IMR-90 (cell line): ENCODE results near the gene CDC20B. TPM values are rescaled to one million over a fixed set of nuclear protein-coding genes. Genes with fewer than 3 reads are reported as not detected.

Experiments
- ATAC-seq: fragments of 200-7000 bp; cut with Tn5 transposase; 2 replicates; pipeline ENCODE4 v1.9.1; 2020; ENCODE audit warnings: low read depth, mild to moderate bottlenecking, moderate library complexity
- BruUV-seq: library from RNA; stranded (reverse); fragments of 400-500 nt; replicated peaks from 2 replicates; lab custom pipeline; 2021; lab: Mats Ljungman, UMichigan
- CTCF ChIA-PET: fragments of 300-600 bp; formaldehyde crosslinking; extraction: SDS; loops from one replicate; lab custom pipeline; 2021; ENCODE audit warnings: antibody characterized with exemption; lab: Yijun Ruan, JAX
- POLR2A ChIA-PET: fragments of 300-600 bp; sonication (Branson Sonifier 250); formaldehyde crosslinking; loops from one replicate; lab custom pipeline; 2022; ENCODE audit warnings: antibody characterized with exemption; ENCODE audit not compliant: unreplicated experiment; lab: Charles Lee
- DNase-seq: peaks from one replicate; pipeline ENCODE4 v3.0.0; 2013
- H2AFZ ChIP-seq: replicated peaks from 2 replicates; pipeline ENCODE3; 2013; ENCODE audit warnings: low read length, mild to moderate bottlenecking; ENCODE audit not compliant: poor library complexity
- H2AK5ac ChIP-seq: 2 replicates; pipeline ENCODE4 v1.6.1; 2013; ENCODE audit warnings: low read depth, low read length, inconsistent platforms
- H2AK9ac ChIP-seq: replicated peaks from 2 replicates; pipeline ENCODE3; 2013; ENCODE audit warnings: mild to moderate bottlenecking, low read depth, low read length, moderate library complexity; ENCODE audit not compliant: poor library complexity
- H2BK120ac ChIP-seq: 2 replicates; pipeline ENCODE4 v1.6.1; 2013; ENCODE audit warnings: low read depth, low read length, inconsistent platforms
- H2BK15ac ChIP-seq: 3 replicates; pipeline ENCODE4 v1.6.1; 2013; ENCODE audit warnings: low read depth, low read length, inconsistent platforms
- H2BK20ac ChIP-seq: 2 replicates; pipeline ENCODE4 v1.6.1; 2013; ENCODE audit warnings: low read depth, mild to moderate bottlenecking, inconsistent platforms, low read length, moderate library complexity
- H2BK5ac ChIP-seq: 2 replicates; pipeline ENCODE4 v1.6.1; 2013; ENCODE audit warnings: mild to moderate bottlenecking, low read depth, low read length, inconsistent platforms; ENCODE audit not compliant: poor library complexity, severe bottlenecking
- H3K14ac ChIP-seq: replicated peaks from 2 replicates; pipeline ENCODE4 v1.6.1; 2013; ENCODE audit warnings: low read depth, low read length, inconsistent platforms
- H3K18ac ChIP-seq: 2 replicates; pipeline ENCODE4 v1.6.1; 2013; ENCODE audit warnings: low read depth, low read length, control low read depth
- H3K23ac ChIP-seq: 2 replicates; pipeline ENCODE4 v1.6.1; 2013; ENCODE audit warnings: low read depth, low read length, inconsistent platforms
- H3K27ac ChIP-seq: 2 replicates; pipeline ENCODE4 v1.5.1; 2013; ENCODE audit warnings: mild to moderate bottlenecking, control low read depth, low read length; ENCODE audit not compliant: insufficient read depth
- H3K27me3 ChIP-seq: 2 replicates; pipeline ENCODE4 v1.6.1; 2013; ENCODE audit warnings: low read length; ENCODE audit not compliant: control insufficient read depth, insufficient read depth
- H3K36me3 ChIP-seq: 2 replicates; pipeline ENCODE4 v1.6.1; 2013; ENCODE audit warnings: low read length, mixed read lengths; ENCODE audit not compliant: control insufficient read depth, insufficient read depth
- H3K4ac ChIP-seq: 2 replicates; pipeline ENCODE4 v1.6.1; 2013; ENCODE audit warnings: low read depth, low read length, inconsistent platforms
- H3K4me1 ChIP-seq: 2 replicates; pipeline ENCODE4 v1.6.1; 2013; ENCODE audit warnings: low read length, mixed read lengths; ENCODE audit not compliant: control insufficient read depth, insufficient read depth
- H3K4me2 ChIP-seq: 2 replicates; pipeline ENCODE4 v1.6.1; 2013; ENCODE audit warnings: low read depth, mild to moderate bottlenecking, control low read depth, low read length, moderate library complexity
- H3K4me3 ChIP-seq: 2 replicates; pipeline ENCODE4 v1.5.1; 2013; ENCODE audit warnings: low read depth, mild to moderate bottlenecking, control low read depth, low read length, moderate library complexity; ENCODE audit not compliant: insufficient read depth
- H3K56ac ChIP-seq: 2 replicates; pipeline ENCODE4 v1.6.1; 2013; ENCODE audit warnings: low read length, inconsistent platforms; ENCODE audit not compliant: insufficient read depth; ENCODE audit errors: extremely low read depth
- H3K79me1 ChIP-seq, 2 experiments: 2 replicates each; pipeline ENCODE4 v1.6.1; 2013; ENCODE audit warnings: low read length in 2 of 2, inconsistent platforms in 1 of 2, low read depth in 1 of 2
- H3K9ac ChIP-seq: 2 replicates; pipeline ENCODE4 v1.6.1; 2013; ENCODE audit warnings: low read depth, low read length, control low read depth
- H3K9me1 ChIP-seq: 2 replicates; pipeline ENCODE4 v1.6.1; 2013; ENCODE audit warnings: low read length, inconsistent platforms; ENCODE audit not compliant: insufficient read depth
- H3K9me3 ChIP-seq: 2 replicates; pipeline ENCODE4 v1.6.1; 2013; ENCODE audit warnings: low read length; ENCODE audit not compliant: control insufficient read depth, insufficient read depth
- H4K20me1 ChIP-seq: 2 replicates; pipeline ENCODE4 v1.6.1; 2013; ENCODE audit warnings: low read length, inconsistent platforms; ENCODE audit not compliant: insufficient read depth
- H4K5ac ChIP-seq: 2 replicates; pipeline ENCODE4 v1.6.1; 2013; ENCODE audit warnings: mild to moderate bottlenecking, low read depth, low read length, control low read depth
- H4K8ac ChIP-seq, 2 experiments: 2 replicates each; pipeline ENCODE4 v1.6.1; 2013; ENCODE audit warnings: low read depth in 2 of 2, low read length in 2 of 2, control low read depth in 1 of 2, inconsistent platforms in 1 of 2
- H4K91ac ChIP-seq: 2 replicates; pipeline ENCODE4 v1.6.1; 2013; ENCODE audit warnings: low read depth, low read length, inconsistent platforms; ENCODE audit not compliant: insufficient read depth
- CEBPB ChIP-seq: IDR thresholded peaks from 2 replicates; pipeline ENCODE4 v1.6.1; 2012; ENCODE audit warnings: low read depth, low read length, improper control_type of control experiment
- CTCF ChIP-seq: conservative IDR thresholded peaks from 2 replicates; pipeline ENCODE4 v1.5.1; 2012; ENCODE audit warnings: mild to moderate bottlenecking, low read depth, low read length, improper control_type of control experiment
- FOS ChIP-seq: fragments of 150-350 bp; IDR thresholded peaks from 2 replicates; pipeline ENCODE4 v1.6.1; 2016; ENCODE audit warnings: low read depth, low read length
- MAFK ChIP-seq: IDR thresholded peaks from 2 replicates; pipeline ENCODE4 v1.6.1; 2012; ENCODE audit warnings: low read depth, low read length, improper control_type of control experiment
- MXI1 ChIP-seq: IDR thresholded peaks from 2 replicates; pipeline ENCODE4 v1.6.1; 2012; ENCODE audit warnings: low read depth, mild to moderate bottlenecking, low read length, moderate library complexity, borderline replicate concordance
- NFE2L2 ChIP-seq: fragments of 150-350 bp; IDR thresholded peaks from 2 replicates; pipeline ENCODE4 v1.6.1; 2016; ENCODE audit warnings: low read depth, mild to moderate bottlenecking, low read length
- RAD21 ChIP-seq: IDR thresholded peaks from 2 replicates; pipeline ENCODE4 v1.6.1; 2012; ENCODE audit warnings: low read length, improper control_type of control experiment
- SMC3 ChIP-seq: fragments of 150-350 bp; IDR thresholded peaks from 2 replicates; pipeline ENCODE4 v1.6.1; 2016; ENCODE audit warnings: low read depth, mild to moderate bottlenecking, antibody characterized with exemption, low read length, moderate library complexity
- USF2 ChIP-seq: fragments of 150-350 bp; IDR thresholded peaks from 2 replicates; pipeline ENCODE4 v1.6.1; 2017; ENCODE audit warnings: mild to moderate bottlenecking, antibody characterized with exemption, low read length, low read depth
- dilution Hi-C: fragments of 300-500 bp; cut with HindIII; formaldehyde crosslinking; loops from one replicate; pipeline ENCODE4 v1.14.3; 2018; ENCODE audit warnings: low sequenced_read_pairs; ENCODE audit not compliant: unreplicated experiment
- in situ Hi-C: fragments of 300-500 bp; cut with MboI; formaldehyde crosslinking; loops from 3 replicates; pipeline ENCODE4 v1.14.3; 2019; ENCODE audit warnings: low sequenced_read_pairs, inconsistent platforms, mixed read lengths
- intact Hi-C: fragments of 100-400 bp; cut with micrococcal nuclease; formaldehyde crosslinking; loops from 2 replicates; pipeline ENCODE4 v1.10.0; 2022
- polyA plus RNA-seq, 3 experiments: library from polyadenylated mRNA; depleted of rRNA; stranded (reverse); fragments of >200 nt; gene quantifications; 2 replicates each; pipeline ENCODE4 v1.2.3, GENCODE V29; 2012; ENCODE audit warnings: low replicate concordance in 1 of 3
- total RNA-seq: library from RNA; depleted of rRNA; stranded (reverse); fragments of >200 nt; gene quantifications from 2 replicates; pipeline ENCODE4 v1.2.3, GENCODE V29; 2012

Gene CDC20B
- total and polyA plus RNA-seq, 2 of the 4 experiments (the other 2 are of a cell fraction) = not detected

DNA sequence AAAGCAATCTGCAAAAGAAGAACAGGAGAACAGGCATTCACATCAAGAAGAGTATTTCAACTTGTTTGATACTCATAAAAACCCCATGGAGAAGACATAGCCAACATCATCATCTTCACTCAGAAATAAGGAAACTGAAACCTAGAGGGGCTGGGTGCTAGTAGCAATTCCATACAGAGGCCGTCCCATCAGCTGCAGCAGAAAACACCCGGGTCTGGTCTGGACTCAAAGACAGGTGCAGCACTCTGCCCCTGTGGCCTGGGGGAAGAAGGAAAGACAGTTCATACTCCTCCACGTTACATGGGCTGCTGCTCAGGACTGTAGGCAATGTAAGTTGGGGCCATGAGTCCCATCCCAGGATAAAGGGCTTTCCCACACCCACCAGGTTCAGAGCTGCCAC, 58.9 kb downstream of the CDC20B start (continued):
- TF ChIP-seq MAFK = no peak
- no peak for TF ChIP-seq MXI1
- TF ChIP-seq FOS = no peak

DNA sequence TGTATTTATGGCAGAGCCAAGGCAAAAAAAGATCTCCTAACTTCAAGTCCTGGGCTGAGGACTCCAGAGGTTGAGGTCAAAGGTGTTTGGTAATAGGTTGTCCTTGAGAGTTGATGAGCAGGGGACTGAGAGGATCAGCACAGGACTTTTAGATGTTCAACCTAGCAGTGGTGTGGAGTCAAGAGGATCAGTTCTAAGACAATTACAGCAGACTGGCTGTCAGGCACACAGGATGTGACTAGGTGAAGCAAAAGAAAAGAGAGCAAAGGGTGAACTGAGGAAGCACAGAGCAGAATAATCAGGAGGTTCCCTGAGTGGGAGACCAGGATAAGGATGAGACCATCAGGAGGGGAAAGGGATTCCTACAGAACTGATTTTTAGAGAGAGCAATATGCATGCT, 59.6 kb downstream of the CDC20B start:
- no peak overlapping the region for H2AK5ac ChIP-seq
- TF ChIP-seq RAD21 (no peak), CTCF (no peak), SMC3 (no peak), USF2 (no peak), CEBPB (no peak), NFE2L2 (no peak)
- no peaks in the 10 kb centered on the region for H3K79me1 ChIP-seq
- dilution Hi-C loops (no loop called here), in situ Hi-C loops (no loop called here), intact Hi-C loops (no loop called here)
- no peak overlapping the region for H3K14ac ChIP-seq
- POLR2A ChIA-PET = no interaction called here
- no peak overlapping the region for H3K4me2 ChIP-seq
- no peak overlapping the region for H2BK20ac ChIP-seq
- H3K4ac ChIP-seq = no peak overlapping the region
- H3K56ac ChIP-seq = no peak overlapping the region
- H3K18ac ChIP-seq = no peak overlapping the region
- H2BK120ac ChIP-seq = no peak overlapping the region
- H4K91ac ChIP-seq = no peak overlapping the region
- no peak overlapping the region for H3K27ac ChIP-seq
- BruUV-seq = no TSS peak
- CTCF ChIA-PET = no interaction called here
- H3K36me3 ChIP-seq = no peaks in the 10 kb centered on the region
- ATAC-seq (no peak), DNase-seq (no peak)
- no peak overlapping the region for H2BK5ac ChIP-seq
- peaks cover 37% of the 10 kb centered on the region for H3K27me3 ChIP-seq
- no peak overlapping the region for H3K9ac ChIP-seq
- no peak overlapping the region for H2AK9ac ChIP-seq
- H2AFZ ChIP-seq = no peak overlapping the region
- no peak overlapping the region for H3K4me3 ChIP-seq
- H4K20me1 ChIP-seq = no peaks in the 10 kb centered on the region
- no peak overlapping the region for H4K5ac ChIP-seq
- H2BK15ac ChIP-seq = no peak overlapping the region
- H4K8ac ChIP-seq = no peak overlapping the region
- H3K4me1 ChIP-seq = no peaks in the 10 kb centered on the region
- H3K23ac ChIP-seq = no peak overlapping the region
- H3K9me1 ChIP-seq = no peaks in the 10 kb centered on the region
- no peaks in the 10 kb centered on the region for H3K9me3 ChIP-seq
